Thyroid gland (tissue), 4 donors: ENCODE measurements around the gene FNDC3B. TPM values are rescaled to one million over a fixed set of nuclear protein-coding genes. Genes with fewer than 3 reads are reported as not detected.

Source experiments
- DNase-seq, 2 donors: peaks; one replicate each; pipeline ENCODE4 v3.0.0-alpha.2; 2019
- H3K27ac ChIP-seq, 3 donors: fragments of 200-600 bp; sonication (generic); 1 replicate in 2 of 3; 2 replicates in 1 of 3; pipeline ENCODE4 v1.5.1; 2016 to 2019; ENCODE audit warnings: mild to moderate bottlenecking in 1 of 3, moderate library complexity in 1 of 3
- H3K27me3 ChIP-seq: fragments of 200-600 bp; sonication (generic); one replicate; pipeline ENCODE4 v1.5.1; 2019
- H3K36me3 ChIP-seq, 2 donors: fragments of 200-600 bp; sonication (generic); one replicate each; pipeline ENCODE4 v1.5.1; 2016 to 2019
- H3K4me1 ChIP-seq, 2 donors: fragments of 200-600 bp; sonication (generic); one replicate each; pipeline ENCODE4 v1.5.1; 2017 to 2019
- H3K4me3 ChIP-seq, 3 donors: fragments of 200-600 bp; sonication (generic); replicated peaks in 1 of 3; 1 replicate in 2 of 3; 2 replicates in 1 of 3; pipeline ENCODE4 v1.5.1; 2016; ENCODE audit warnings: mild to moderate bottlenecking in 1 of 3
- H3K9me3 ChIP-seq: fragments of 200-600 bp; sonication (generic); one replicate; pipeline ENCODE4 v1.5.1; 2017
- CTCF ChIP-seq, 6 experiments: fragments of 200-600 bp in 3 of 6; fragments of 450-650 bp in 3 of 6; sonication (generic) in 3 of 6; IDR thresholded peaks; one replicate each; pipeline ENCODE4 v1.5.1; 2016 to 2019; ENCODE audit warnings: antibody characterized with exemption in 6 of 6, mild to moderate bottlenecking in 2 of 6, inconsistent platforms in 1 of 6, moderate library complexity in 1 of 6
- POLR2A ChIP-seq, 2 donors: fragments of 450-650 bp; IDR thresholded peaks; one replicate each; pipeline ENCODE4 v1.6.1; 2017; ENCODE audit warnings: antibody characterized with exemption in 2 of 2, mild to moderate bottlenecking in 2 of 2, moderate library complexity in 1 of 2
- WGBS, 2 donors: methylation state at CpG; one replicate each; pipeline ENCODE4 v1.1.5; 2017; 5-methylcytosine and 5-hydroxymethylcytosine counted together
- intact Hi-C: fragments of 100-400 bp; cut with DNase I; formaldehyde crosslinking; loops from one replicate; pipeline ENCODE4 v1.15.1; 2023
- total RNA-seq, 4 donors: library from RNA; depleted of rRNA; stranded (reverse); fragments of >200 nt; gene quantifications; one replicate each; pipeline ENCODE4 v1.2.3, GENCODE V29; 2016

FNDC3B gene
- total RNA-seq, 4 donors from 2014 or later: 118 to 172 (median 146) TPM

GRCh38 chr3:172232579-172233212 lies 193.3 kb downstream of the FNDC3B start:
- Histone ChIP-seq H3K4me3 (no peak overlapping the region), H3K27me3 (no peaks in the 10 kb centered on the region), H3K9me3 (no peaks in the 10 kb centered on the region), H3K27ac (no peak overlapping the region), H3K36me3 (no peaks in the 10 kb centered on the region), H3K4me1 (peaks cover 0 to 5% of the 10 kb centered on the region in 2 donors)
- intact Hi-C loops: no loop called here
- 84 to 89% methylated on average over 3 of the region's 3 CpGs for WGBS, 2 donors
- no peak for TF ChIP-seq CTCF (IDR thresholded peaks at IDR 0.05)
- no peak for TF ChIP-seq POLR2A (IDR thresholded peaks at IDR 0.05)
- no peak for DNase-seq

GRCh38 chr3:172233474-172234277 lies 194.3 kb downstream of the FNDC3B start:
- no peaks in the 10 kb centered on the region for H3K27me3 ChIP-seq
- 82 to 90% methylated on average over 8 of the region's 8 CpGs for WGBS, 2 donors
- H3K27ac ChIP-seq: no peak overlapping the region
- H3K4me3 ChIP-seq: no peak overlapping the region
- no peak for DNase-seq
- intact Hi-C loops: no loop called here
- H3K4me1 ChIP-seq: peaks cover 0 to 5% of the 10 kb centered on the region in 2 donors
- TF ChIP-seq CTCF (IDR thresholded peaks at IDR 0.05) (no peak), POLR2A (IDR thresholded peaks at IDR 0.05) (no peak)
- no peaks in the 10 kb centered on the region for H3K36me3 ChIP-seq
- H3K9me3 ChIP-seq: no peaks in the 10 kb centered on the region

GRCh38 chr3:172235698-172236097 lies 196.3 kb downstream of the FNDC3B start:
- intact Hi-C loops: no loop called here
- Histone ChIP-seq H3K4me1 (peaks cover 4 to 5% of the 10 kb centered on the region in 2 donors), H3K4me3 (no peak overlapping the region), H3K36me3 (no peaks in the 10 kb centered on the region), H3K27ac (no peak overlapping the region), H3K9me3 (no peaks in the 10 kb centered on the region), H3K27me3 (no peaks in the 10 kb centered on the region)
- TF ChIP-seq POLR2A (IDR thresholded peaks at IDR 0.05) (no peak), CTCF (IDR thresholded peaks at IDR 0.05) (no peak)
- no peak for DNase-seq

GRCh38 chr3:172236771-172237742 lies 197.7 kb downstream of the FNDC3B start:
- H3K27me3 ChIP-seq: no peaks in the 10 kb centered on the region
- H3K4me3 ChIP-seq: no peak overlapping the region
- 89 to 90% methylated on average over 5 of the region's 5 CpGs for WGBS, 2 donors
- peaks cover 4 to 5% of the 10 kb centered on the region in 2 donors for H3K4me1 ChIP-seq
- no peak for DNase-seq
- H3K36me3 ChIP-seq: no peaks in the 10 kb centered on the region
- intact Hi-C loops: no loop called here
- H3K9me3 ChIP-seq: no peaks in the 10 kb centered on the region
- TF ChIP-seq CTCF (IDR thresholded peaks at IDR 0.05) (no peak), POLR2A (IDR thresholded peaks at IDR 0.05) (no peak)
- no peak overlapping the region for H3K27ac ChIP-seq
